ENCODE data around the gene VGLL1. TPM values are rescaled to one million over a fixed set of nuclear protein-coding genes. Genes with fewer than 3 reads are reported as not detected.

Gene VGLL1
- total and polyA plus RNA-seq, 10 of the 15 experiments (the other 5 are each of a cell fraction or from before 2014, with no cell fraction given), result not detected

DNA sequence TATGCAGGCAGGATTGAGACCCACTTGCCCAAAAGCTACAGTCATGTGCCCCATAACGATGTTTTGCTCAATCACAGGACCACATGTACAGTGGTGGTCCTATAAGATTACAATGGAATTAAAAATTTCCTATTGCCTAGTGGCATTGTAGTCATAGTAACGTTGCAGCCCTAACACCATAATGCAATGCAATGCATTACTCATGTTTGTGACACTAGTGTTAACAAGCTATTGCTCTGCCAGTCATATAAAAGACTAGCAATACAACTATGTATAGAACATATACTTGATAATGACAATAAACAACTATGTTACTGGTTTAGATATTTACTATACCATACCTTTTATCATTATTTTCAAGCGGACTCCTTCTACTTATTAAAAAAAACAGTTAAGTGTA is 50.6 kb downstream of the VGLL1 start (continued):
- TF ChIP-seq EGR1 (IDR thresholded peaks at IDR 0.05; ENCODE audit: borderline replicate concordance in 1 of 2, low read depth in 2 of 2, low read length in 2 of 2), result no peak
- TF ChIP-seq, protein P1, sequence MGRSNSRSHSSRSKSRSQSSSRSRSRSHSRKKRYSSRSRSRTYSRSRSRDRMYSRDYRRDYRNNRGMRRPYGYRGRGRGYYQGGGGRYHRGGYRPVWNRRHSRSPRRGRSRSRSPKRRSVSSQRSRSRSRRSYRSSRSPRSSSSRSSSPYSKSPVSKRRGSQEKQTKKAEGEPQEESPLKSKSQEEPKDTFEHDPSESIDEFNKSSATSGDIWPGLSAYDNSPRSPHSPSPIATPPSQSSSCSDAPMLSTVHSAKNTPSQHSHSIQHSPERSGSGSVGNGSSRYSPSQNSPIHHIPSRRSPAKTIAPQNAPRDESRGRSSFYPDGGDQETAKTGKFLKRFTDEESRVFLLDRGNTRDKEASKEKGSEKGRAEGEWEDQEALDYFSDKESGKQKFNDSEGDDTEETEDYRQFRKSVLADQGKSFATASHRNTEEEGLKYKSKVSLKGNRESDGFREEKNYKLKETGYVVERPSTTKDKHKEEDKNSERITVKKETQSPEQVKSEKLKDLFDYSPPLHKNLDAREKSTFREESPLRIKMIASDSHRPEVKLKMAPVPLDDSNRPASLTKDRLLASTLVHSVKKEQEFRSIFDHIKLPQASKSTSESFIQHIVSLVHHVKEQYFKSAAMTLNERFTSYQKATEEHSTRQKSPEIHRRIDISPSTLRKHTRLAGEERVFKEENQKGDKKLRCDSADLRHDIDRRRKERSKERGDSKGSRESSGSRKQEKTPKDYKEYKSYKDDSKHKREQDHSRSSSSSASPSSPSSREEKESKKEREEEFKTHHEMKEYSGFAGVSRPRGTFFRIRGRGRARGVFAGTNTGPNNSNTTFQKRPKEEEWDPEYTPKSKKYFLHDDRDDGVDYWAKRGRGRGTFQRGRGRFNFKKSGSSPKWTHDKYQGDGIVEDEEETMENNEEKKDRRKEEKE (IDR thresholded peaks at IDR 0.05), result no peak

DNA sequence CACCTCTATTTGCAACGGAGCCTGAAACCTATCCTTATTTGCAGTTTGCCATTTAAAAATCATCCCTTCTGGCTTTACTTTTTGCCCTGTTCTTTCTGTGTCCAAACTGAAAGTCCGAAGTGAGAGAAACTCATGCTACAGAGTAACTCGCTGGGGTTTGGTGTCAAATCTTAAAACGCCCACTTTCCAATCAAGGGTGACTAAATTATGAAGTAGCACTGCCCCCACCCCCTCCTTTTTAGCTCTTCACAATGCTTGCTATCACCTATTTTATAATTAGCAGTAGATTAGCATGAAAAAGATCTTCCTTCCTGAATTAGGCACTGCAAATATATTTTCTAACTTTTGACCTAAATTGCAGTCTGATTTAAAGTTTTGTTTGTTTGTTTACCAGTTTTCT is 52.5 kb downstream of the VGLL1 start:
- in situ Hi-C loops (cut with MboI) (no loop called here), intact Hi-C loops (cut with micrococcal nuclease; ENCODE audit: unreplicated experiment) (no loop called here)
- H3K36me3 ChIP-seq (ENCODE audit: control insufficient read depth in 2 of 2, insufficient read depth in 2 of 2, low read length in 1 of 2), result no peaks in the 10 kb centered on the region
- H4K20me1 ChIP-seq (ENCODE audit: control insufficient read depth, insufficient read depth), result no peaks in the 10 kb centered on the region
- ChIA-PET POLR2A (interaction anchor here (0.6 kb wide), 1 partner anchor 89 kb away, joined by 6 read pairs; no protein-coding TSS in a partner anchor), CTCF (interaction anchor here (0.9 to 1.9 kb wide), 6 partner anchors 8 to 110 kb away, joined by 3 to 6 read pairs (median 4); no protein-coding TSS in a partner anchor), RAD21 (ENCODE audit: unreplicated experiment) (interaction anchor here (1.4 to 1.8 kb wide), 3 partner anchors 10 to 556 kb away, joined by 3 to 4 read pairs (median 3); no protein-coding TSS in a partner anchor), SMC1A (ENCODE audit: uncharacterized antibody, unreplicated experiment) (interaction anchor here (0.9 to 1.5 kb wide), 4 partner anchors 23 to 131 kb away, joined by 3 to 4 read pairs (median 4); no protein-coding TSS in a partner anchor)
- H3K27me3 ChIP-seq (replicated peaks in 1 of 2; ENCODE audit: control insufficient read depth in 2 of 2, insufficient read depth in 2 of 2, low read length in 1 of 2), result no peaks in the 10 kb centered on the region
- H3K9ac ChIP-seq (ENCODE audit: control insufficient read depth, insufficient read depth, low read length), result no peak overlapping the region
- BruUV-seq (replicated peaks), result no TSS peak
- peaks cover 25% of the 10 kb centered on the region for H3K4me1 ChIP-seq (ENCODE audit: control insufficient read depth, insufficient read depth, low read length)
- no peaks in the 10 kb centered on the region for H3K79me2 ChIP-seq (ENCODE audit: control insufficient read depth, insufficient read depth, low read length)
- H3K4me2 ChIP-seq (ENCODE audit: control insufficient read depth, insufficient read depth), result peak overlapping the region; percentile 46
- ATAC-seq, result peak; percentile 71
- H2AFZ ChIP-seq (ENCODE audit: control insufficient read depth, low read depth, low read length), result no peak overlapping the region
- FAIRE-seq, result no peak
- TF ChIP-seq MEF2B (IDR thresholded peaks at IDR 0.05; ENCODE audit: partially characterized antibody, poor library complexity, severe bottlenecking) (peak; percentile 20), SMARCA5 (IDR thresholded peaks at IDR 0.05) (no peak), SIX5 (IDR thresholded peaks at IDR 0.05; ENCODE audit: low read depth, low read length, severe bottlenecking) (no peak), POU2F2 (IDR thresholded peaks at IDR 0.05; ENCODE audit: borderline replicate concordance, low read depth, low read length) (no peak), BCL11A (IDR thresholded peaks at IDR 0.05; ENCODE audit: low read depth, low read length) (0 out of 2 replicates have a peak, but pooled peaks have one; percentile 44), MTA2 (IDR thresholded peaks at IDR 0.05; ENCODE audit: low read depth) (0 out of 2 replicates have a peak, but pooled peaks have one; percentile 55), IRF4 (IDR thresholded peaks at IDR 0.05; ENCODE audit: low read depth, low read length) (0 out of 2 replicates have a peak, but pooled peaks have one; percentile 33), SREBF2 (IDR thresholded peaks at IDR 0.05; ENCODE audit: low read length) (no peak), EGR1 (IDR thresholded peaks at IDR 0.05; ENCODE audit: borderline replicate concordance in 1 of 2, low read depth in 2 of 2, low read length in 2 of 2) (peak in 1 of 2 experiments; percentile 33; a peak in 1 of 3 replicates), JUNB (IDR thresholded peaks at IDR 0.05) (0 out of 2 replicates have a peak, but pooled peaks have one; percentile 38), SRF (IDR thresholded peaks at IDR 0.05; ENCODE audit: low read depth in 2 of 2, low read length in 2 of 2) (no peak), MEF2A (IDR thresholded peaks at IDR 0.05; ENCODE audit: insufficient read depth, low read depth, low read length) (0 out of 2 replicates have a peak, but pooled peaks have one; percentile 15)
- TF ChIP-seq, protein P2, sequence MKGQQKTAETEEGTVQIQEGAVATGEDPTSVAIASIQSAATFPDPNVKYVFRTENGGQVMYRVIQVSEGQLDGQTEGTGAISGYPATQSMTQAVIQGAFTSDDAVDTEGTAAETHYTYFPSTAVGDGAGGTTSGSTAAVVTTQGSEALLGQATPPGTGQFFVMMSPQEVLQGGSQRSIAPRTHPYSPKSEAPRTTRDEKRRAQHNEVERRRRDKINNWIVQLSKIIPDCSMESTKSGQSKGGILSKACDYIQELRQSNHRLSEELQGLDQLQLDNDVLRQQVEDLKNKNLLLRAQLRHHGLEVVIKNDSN (IDR thresholded peaks at IDR 0.05; ENCODE audit: borderline replicate concordance, extremely low read length, insufficient read depth, low read depth, low read length), result no peak
- H3K9me3 ChIP-seq (replicated peaks; ENCODE audit: control insufficient read depth, insufficient read depth, low read length), result no peaks in the 10 kb centered on the region
- DNase-seq (ENCODE audit: low read depth, low spot score), result no peak
- no peak overlapping the region for H3K27ac ChIP-seq (ENCODE audit: control insufficient read depth, insufficient read depth)
- H3K4me3 ChIP-seq, result peak overlapping the region; percentile 10; the same call in 1 of the 2 replicates
- WGBS (ENCODE audit: insufficient coverage, insufficient replicate concordance, low lambda C conversion rate, missing lambda C conversion rate), result 11% methylated on average over 4 of the region's 4 CpGs

Measured in GM12878 (cell line).